Activated CD4-positive, alpha-beta T cell treated with anti-CD3 and anti-CD28 coated beads, Interleukin-2, amount 50 U/mL, for 48 hours (primary cell): ENCODE results near the gene GJB1.

Experiments used
- DNase-seq, 2 experiments: peaks; one replicate each; pipeline ENCODE4 v3.0.0-alpha.2; 2020

The GJB1 gene

DNA sequence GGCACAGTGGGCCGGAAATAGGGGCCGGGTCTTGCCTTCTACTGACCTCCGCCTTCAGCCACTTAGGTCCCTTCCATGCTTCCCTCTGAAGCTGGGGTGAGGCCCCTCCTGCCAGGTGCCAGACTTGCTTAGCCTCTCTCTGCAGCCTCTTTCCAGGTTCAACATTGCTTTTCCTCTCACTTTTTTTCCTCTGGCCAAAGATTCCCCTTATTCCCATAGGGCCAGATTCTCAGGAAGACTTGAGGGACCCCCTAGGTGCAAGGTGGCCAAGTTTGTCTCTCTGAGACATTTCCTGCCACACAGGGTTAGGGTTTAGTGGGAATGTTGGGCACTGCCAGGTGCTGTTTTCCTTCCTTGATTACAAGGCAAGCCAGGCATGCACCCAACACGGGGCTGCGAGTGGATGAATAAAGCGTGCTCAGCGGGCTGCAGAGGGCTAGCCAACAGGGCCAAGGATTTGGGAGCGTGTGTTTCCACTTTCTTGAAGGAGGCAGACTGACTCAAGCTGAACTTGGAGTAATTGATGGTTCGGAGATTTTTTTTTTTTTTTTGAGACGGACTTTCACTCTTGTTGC lies 7.6 kb upstream of the GJB1 start:
- DNase-seq = no peak

DNA sequence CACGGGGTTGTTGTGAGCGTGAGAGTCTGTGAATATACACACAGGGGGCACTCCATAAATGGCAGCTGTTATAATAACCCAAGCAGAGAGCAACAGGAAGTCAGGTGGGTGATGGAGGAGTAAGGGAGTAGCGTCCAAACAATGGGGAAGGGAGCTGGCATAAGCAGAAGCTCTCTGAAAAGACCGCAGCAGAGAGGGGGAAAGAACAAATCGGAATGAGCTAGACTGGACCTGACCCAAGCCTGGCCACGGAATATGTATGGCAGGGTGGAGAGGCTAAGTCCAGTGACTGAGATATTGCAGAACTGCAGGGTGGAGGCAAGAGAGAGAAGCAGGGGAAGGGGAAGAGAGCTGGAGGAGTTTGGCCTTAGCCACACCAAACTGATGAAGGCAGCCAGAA lies 6.5 kb upstream of the GJB1 start:
- no peak for DNase-seq

DNA sequence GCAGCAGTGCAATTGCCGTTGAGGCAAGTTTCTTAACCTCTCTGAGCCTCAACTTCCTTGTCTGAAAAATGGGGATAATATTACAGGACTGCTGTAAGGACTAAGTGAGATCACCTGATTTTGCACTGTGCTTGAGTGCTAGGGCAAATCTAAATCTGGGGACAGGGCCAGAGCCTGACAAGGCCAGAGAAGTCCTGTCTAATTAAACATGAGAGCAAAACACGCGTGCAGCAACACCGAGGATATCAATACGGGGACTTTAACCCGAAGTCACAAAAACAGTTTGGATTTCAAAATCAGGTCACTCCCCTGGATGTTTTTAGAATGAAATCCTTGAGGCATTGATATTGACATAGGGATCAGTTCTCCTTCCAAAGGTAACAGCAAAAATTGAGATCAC lies 5.7 kb upstream of the GJB1 start:
- no peak for DNase-seq

GRCh38 chrX:71221145-71221544 lies 1.9 kb upstream of the GJB1 start:
- DNase-seq = no peak

DNA sequence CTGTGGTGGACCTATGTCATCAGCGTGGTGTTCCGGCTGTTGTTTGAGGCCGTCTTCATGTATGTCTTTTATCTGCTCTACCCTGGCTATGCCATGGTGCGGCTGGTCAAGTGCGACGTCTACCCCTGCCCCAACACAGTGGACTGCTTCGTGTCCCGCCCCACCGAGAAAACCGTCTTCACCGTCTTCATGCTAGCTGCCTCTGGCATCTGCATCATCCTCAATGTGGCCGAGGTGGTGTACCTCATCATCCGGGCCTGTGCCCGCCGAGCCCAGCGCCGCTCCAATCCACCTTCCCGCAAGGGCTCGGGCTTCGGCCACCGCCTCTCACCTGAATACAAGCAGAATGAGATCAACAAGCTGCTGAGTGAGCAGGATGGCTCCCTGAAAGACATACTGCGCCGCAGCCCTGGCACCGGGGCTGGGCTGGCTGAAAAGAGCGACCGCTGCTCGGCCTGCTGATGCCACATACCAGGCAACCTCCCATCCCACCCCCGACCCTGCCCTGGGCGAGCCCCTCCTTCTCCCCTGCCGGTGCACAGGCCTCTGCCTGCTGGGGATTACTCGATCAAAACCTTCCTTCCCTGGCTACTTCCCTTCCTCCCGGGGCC lies 1.2 kb downstream of the GJB1 start:
- DNase-seq = no peak

DNA sequence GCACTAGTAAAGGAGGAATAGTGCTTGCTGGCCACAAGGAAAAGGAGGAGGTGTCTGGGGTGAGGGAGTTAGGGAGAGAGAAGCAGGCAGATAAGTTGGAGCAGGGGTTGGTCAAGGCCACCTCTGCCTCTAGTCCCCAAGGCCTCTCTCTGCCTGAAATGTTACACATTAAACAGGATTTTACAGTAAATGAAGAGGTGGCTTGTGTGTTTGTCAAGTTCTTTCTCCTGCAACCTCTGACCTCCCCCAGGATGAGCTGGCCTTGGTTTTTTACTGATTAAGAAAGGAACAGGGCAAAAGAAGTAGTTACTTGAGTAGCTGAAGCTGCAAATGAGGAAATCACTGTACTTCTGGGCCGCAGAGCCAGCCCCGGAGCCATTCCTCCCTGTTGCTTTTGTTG lies 2.0 kb downstream of the GJB1 start:
- DNase-seq = no peak

DNA sequence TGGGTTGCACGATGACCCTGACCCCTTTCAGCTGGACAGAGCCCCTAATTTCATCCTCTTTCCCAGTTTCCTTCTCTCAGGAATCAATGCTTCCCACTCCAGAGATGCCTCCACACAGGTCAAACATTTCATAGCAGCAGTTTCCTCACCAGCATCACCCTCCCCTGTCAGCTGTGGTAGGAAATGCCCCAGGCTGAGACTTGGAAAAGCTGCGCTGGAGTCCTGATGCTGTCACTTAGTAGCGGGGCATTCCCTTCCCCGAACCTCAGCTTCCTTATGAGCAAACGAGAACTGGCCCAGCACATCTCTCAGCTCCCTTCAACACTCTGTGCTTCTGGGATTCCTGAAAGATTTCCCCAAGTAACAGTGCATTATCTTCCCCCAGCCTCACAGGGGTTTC lies 2.7 kb downstream of the GJB1 start:
- no peak for DNase-seq

GRCh38 chrX:71227370-71228062 lies 4.5 kb downstream of the GJB1 start:
- DNase-seq = no peak

DNA sequence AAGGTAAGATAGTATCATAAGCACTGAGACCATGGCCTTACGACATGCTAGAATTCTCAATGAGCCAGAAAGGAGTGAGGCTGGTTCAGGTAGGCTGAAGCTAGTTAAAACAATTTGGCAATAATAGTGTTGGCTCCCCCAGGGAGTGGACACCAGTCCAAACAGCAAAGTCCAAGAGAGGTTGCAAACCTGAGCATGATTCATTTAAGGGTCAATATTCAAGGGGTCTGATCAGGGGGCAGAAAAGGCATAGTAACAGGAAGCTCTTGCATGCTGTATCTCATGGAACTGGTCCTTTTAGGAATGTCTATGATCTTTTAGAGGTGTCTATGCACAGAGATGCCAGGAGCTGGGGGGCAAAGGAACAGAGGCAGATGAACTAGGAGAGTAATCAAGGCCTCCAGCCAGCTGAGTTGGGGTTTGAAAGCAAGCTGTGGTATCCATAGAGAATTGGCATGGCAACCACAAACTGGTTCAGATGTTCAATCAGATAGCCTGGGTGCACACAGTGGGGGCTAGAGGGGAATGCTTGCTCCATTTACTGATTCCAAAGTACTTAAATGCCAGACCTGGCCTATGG lies 5.1 kb downstream of the GJB1 start:
- no peak for DNase-seq

- DNase-seq = no peak
Observed at GRCh38 chrX:71235482-71235881, 12.5 kb downstream of the GJB1 start.

- no peak for DNase-seq
Observed at GRCh38 chrX:71236836-71237235, 13.8 kb downstream of the GJB1 start.

DNA sequence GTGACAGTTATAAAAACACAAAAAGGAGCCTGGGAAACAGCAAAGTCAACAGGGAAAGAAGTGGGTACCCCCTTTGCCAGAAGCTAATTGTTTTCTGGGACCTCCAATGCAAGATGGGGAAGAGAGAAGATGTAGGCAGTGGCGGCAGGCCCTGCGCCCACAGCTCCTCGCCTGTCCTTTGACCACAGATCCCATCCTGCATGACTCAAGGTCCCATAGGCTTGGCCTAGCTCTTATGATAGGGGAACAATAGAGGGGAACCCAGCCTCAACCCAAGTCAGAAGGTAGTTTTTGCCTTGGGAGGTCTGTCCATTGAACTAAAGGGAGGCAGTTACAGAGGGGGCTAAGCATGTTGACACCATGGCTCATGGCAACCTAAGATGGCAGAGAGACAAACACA lies 16.8 kb downstream of the GJB1 start:
- no peak for DNase-seq

DNA sequence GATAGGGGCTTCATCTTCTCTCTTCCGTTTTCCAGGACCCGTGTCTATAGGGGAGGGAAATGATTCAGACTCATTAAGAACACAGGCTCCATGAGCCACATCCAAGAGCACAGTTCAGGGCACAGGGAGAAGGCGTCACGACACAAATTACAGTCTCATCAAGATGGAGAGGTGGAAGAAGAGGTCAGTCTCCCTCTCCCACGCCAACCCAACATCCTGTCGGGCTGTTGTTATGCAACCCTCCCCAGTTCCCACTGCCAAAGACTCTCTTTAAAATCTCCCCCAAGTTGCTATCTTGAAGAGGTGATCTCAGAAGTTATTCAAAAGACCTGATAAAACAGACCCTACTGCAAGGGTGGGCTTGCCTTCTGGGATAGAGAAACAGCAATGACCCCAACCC lies 18.3 kb downstream of the GJB1 start:
- DNase-seq = no peak

GRCh38 chrX:71244359-71245128 lies 21.5 kb downstream of the GJB1 start:
- DNase-seq = no peak

- no peak for DNase-seq
Observed at GRCh38 chrX:71245159-71245558, 22.1 kb downstream of the GJB1 start.

- no peak for DNase-seq
Observed at GRCh38 chrX:71250841-71251240, 27.8 kb downstream of the GJB1 start.

DNA sequence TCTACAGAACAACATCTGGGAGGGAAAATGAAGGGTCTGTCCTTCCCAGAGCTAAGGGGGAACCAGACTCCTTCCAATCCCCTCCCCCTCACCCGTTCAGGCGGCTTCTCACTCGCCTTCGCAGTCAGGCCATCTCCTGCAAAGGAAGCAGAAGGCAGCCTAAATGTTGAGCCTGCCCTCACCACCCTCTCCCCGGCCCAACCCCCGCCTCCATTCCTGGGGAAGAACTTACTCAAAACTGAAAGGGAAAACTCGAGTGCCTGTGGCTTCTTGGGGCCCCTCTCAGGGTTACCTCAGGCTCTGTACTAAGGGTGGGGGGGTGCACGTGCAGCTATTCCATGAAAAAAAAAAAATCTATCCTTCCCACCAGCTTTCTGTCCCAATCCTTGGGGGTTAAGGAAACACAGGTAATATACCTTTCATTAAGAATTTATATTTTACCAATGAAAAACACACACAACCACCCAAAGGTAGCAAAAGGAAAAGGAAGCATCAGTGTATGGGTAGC lies 28.5 kb downstream of the GJB1 start:
- DNase-seq = peak; percentile 47 to 65

DNA sequence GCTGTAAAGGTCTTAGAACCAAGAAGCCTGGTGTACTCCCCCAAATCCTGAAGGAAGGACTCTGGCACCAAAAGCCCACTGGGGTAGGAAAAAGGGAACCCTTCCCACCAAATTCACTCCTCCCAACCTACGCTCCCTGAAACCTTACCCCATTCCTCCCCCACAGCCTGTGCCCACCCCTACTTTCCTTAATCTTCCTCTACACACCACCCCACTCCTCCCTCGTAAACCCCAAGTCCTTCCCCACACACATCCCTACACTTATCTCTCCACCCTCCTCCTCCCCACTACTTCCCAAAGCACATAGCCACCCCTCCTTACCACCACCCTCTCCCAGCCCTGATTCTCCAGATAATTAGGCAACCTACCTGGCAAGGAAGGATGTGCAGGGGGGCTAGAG lies 29.2 kb downstream of the GJB1 start:
- DNase-seq = no peak

GRCh38 chrX:71253253-71254091 lies 30.4 kb downstream of the GJB1 start:
- DNase-seq = peak; percentile 33 to 56

- peak; percentile 70 to 76 for DNase-seq
Observed at GRCh38 chrX:71254092-71254963, 31.3 kb downstream of the GJB1 start, which contains the start of gene ZMYM3. TSS of gene ZMYM3 (minus strand) at chrX:71254140. CDS start at chrX:71253255, 885 bp downstream.

GRCh38 chrX:71256051-71256450 lies 33.0 kb downstream of the GJB1 start:
- DNase-seq = no peak
